ENCODE results near the gene MLIP. TPM values are rescaled to one million over a fixed set of nuclear protein-coding genes. Genes with fewer than 3 reads are reported as not detected.

MLIP gene
- total and polyA plus RNA-seq, 2 of the 13 experiments (the other 11 are each of a cell fraction or from before 2014, with no cell fraction given): 0.08 to 0.33 TPM

DNA sequence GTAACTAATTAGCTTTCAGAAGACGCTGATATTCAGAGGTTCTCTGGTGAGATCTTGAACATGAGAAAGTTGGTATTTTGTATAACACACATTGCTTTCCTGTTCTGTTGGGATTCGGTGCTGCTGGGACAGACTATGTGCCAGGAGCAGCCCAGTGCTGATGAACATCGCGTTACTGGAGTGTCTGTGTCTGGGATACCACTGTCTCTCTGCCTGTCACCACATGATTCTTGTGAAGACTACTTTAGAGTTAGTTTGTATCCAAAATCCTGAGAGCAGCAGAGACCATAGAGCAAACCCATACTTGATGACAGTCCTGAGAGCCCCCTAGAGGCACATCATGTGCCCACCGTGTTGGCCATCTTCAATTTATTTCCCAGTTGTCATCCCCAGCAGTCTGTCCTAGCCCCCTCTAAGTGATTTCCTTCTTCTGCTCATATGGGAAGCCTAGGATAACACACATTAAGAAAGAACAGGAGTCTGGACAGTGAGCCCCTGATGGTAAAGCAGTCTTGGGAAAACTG, 155.2 kb downstream of the MLIP start:
- ChIA-PET POLR2A (no interaction called here), CTCF (ENCODE audit: low intra/inter-chr PET ratio, low total read pairs) (interaction anchor here (2.0 to 3.9 kb wide), 2 partner anchors 280 to 286 kb away, joined by 15 to 72 read pairs; no protein-coding TSS in a partner anchor)
- intact Hi-C loops (cut with micrococcal nuclease; ENCODE audit: unreplicated experiment) (no loop called here), in situ Hi-C loops (cut with HindIII; ENCODE audit: extremely low pct_ligation_motif_present, low pct_unique_long_range_greater_than_20kb) (loop anchor here (5.0 kb wide), 1 partner anchor 279 kb away; no protein-coding TSS in a partner anchor)
- 40% methylated on average over 5 of the region's 5 CpGs for WGBS (ENCODE audit: low lambda C conversion rate)
- Histone ChIP-seq H3K79me2 (ENCODE audit: insufficient read depth, low read length) (no peaks in the 10 kb centered on the region), H3K9ac (ENCODE audit: insufficient read depth, low read depth, low read length) (no peak overlapping the region), H3K27ac (ENCODE audit: extremely low read length, insufficient read depth, low read length) (no peak overlapping the region), H3K36me3 (replicated peaks in 1 of 2; ENCODE audit: control insufficient read depth in 1 of 2, insufficient read depth in 2 of 2, low read length in 2 of 2) (no peaks in the 10 kb centered on the region), H3K4me2 (ENCODE audit: low read depth, low read length) (no peak overlapping the region), H4K20me1 (ENCODE audit: insufficient read depth, low read length) (no peaks in the 10 kb centered on the region), H2AFZ (ENCODE audit: low read length) (no peak overlapping the region), H3K27me3 (ENCODE audit: control insufficient read depth in 1 of 2, insufficient read depth in 2 of 2, low read length in 2 of 2) (no peaks in the 10 kb centered on the region), H3K4me3 (replicated peaks in 1 of 3; ENCODE audit: insufficient read depth in 1 of 3, low read depth in 2 of 3, low read length in 3 of 3) (no peak overlapping the region), H3K9me3 (ENCODE audit: low read length) (no peaks in the 10 kb centered on the region), H3K4me1 (ENCODE audit: insufficient read depth, low read length) (no peaks in the 10 kb centered on the region)
- DNase-seq (ENCODE audit: low spot score) (no peak), FAIRE-seq (no peak), ATAC-seq (peak; percentile 59)
- BruUV-seq (replicated peaks): no TSS peak
- TF ChIP-seq CTCF (CRISPR knock-in tag; IDR thresholded peaks at IDR 0.05) (peak; percentile 38), STAG1 (CRISPR knock-in tag; IDR thresholded peaks at IDR 0.05) (peak; percentile 41), SP5 (CRISPR knock-in tag; IDR thresholded peaks at IDR 0.05; ENCODE audit: borderline replicate concordance, low read depth) (no peak)

- intact Hi-C loops (cut with micrococcal nuclease; ENCODE audit: unreplicated experiment) (loop anchor here (1.0 kb wide), 1 partner anchor 281 kb away; no protein-coding TSS in a partner anchor), in situ Hi-C loops (cut with HindIII; ENCODE audit: extremely low pct_ligation_motif_present, low pct_unique_long_range_greater_than_20kb) (loop anchor here (5.0 kb wide), 1 partner anchor 280 kb away; no protein-coding TSS in a partner anchor)
- Histone ChIP-seq H3K4me3 (replicated peaks in 1 of 3; ENCODE audit: insufficient read depth in 1 of 3, low read depth in 2 of 3, low read length in 3 of 3) (no peak overlapping the region), H3K9ac (ENCODE audit: insufficient read depth, low read depth, low read length) (no peak overlapping the region), H3K9me3 (ENCODE audit: low read length) (no peaks in the 10 kb centered on the region), H3K4me2 (ENCODE audit: low read depth, low read length) (no peak overlapping the region), H3K4me1 (ENCODE audit: insufficient read depth, low read length) (no peaks in the 10 kb centered on the region), H4K20me1 (ENCODE audit: insufficient read depth, low read length) (no peaks in the 10 kb centered on the region), H3K79me2 (ENCODE audit: insufficient read depth, low read length) (no peaks in the 10 kb centered on the region), H3K27me3 (ENCODE audit: control insufficient read depth in 1 of 2, insufficient read depth in 2 of 2, low read length in 2 of 2) (no peaks in the 10 kb centered on the region), H2AFZ (ENCODE audit: low read length) (no peak overlapping the region), H3K27ac (ENCODE audit: extremely low read length, insufficient read depth, low read length) (no peak overlapping the region), H3K36me3 (replicated peaks in 1 of 2; ENCODE audit: control insufficient read depth in 1 of 2, insufficient read depth in 2 of 2, low read length in 2 of 2) (no peaks in the 10 kb centered on the region)
- POLR2A ChIA-PET: no interaction called here
- ATAC-seq: peak; percentile 91
- 10% methylated on average over 2 of the region's 2 CpGs for WGBS (ENCODE audit: low lambda C conversion rate)
- CTCF ChIA-PET (ENCODE audit: low intra/inter-chr PET ratio, low total read pairs): interaction anchor here (1.1 to 3.9 kb wide), 3 partner anchors 282 to 287 kb away, joined by 3 to 72 read pairs (median 15); no protein-coding TSS in a partner anchor
- BruUV-seq (replicated peaks): no TSS peak
- peak; percentile 67 for DNase-seq (ENCODE audit: low spot score)
- TF ChIP-seq TEAD3 (CRISPR knock-in tag; optimal IDR thresholded peaks at IDR 0.05; ENCODE audit: borderline replicate concordance) (peak; percentile 33), NFIC (IDR thresholded peaks at IDR 0.05; ENCODE audit: low read length) (no peak), BATF2 (CRISPR knock-in tag; IDR thresholded peaks at IDR 0.05) (no peak), SMC3 (IDR thresholded peaks at IDR 0.05; ENCODE audit: low read length) (peak; percentile 93), MAFF (IDR thresholded peaks at IDR 0.05; ENCODE audit: low read depth, low read length) (no peak), ETV5 (CRISPR knock-in tag; IDR thresholded peaks at IDR 0.05; ENCODE audit: borderline replicate concordance) (no peak), STAG1 (CRISPR knock-in tag; IDR thresholded peaks at IDR 0.05) (peak; percentile 71), CTCF (CRISPR knock-in tag; IDR thresholded peaks at IDR 0.05) (peak; percentile 70), CENPX (CRISPR knock-in tag; IDR thresholded peaks at IDR 0.05) (no peak), RAD21 (CRISPR knock-in tag; IDR thresholded peaks at IDR 0.05) (peak; percentile 48; the same call in 1 of the 2 replicates)
- FAIRE-seq: no peak
Observed at GRCh38 chr6:54267798-54268197, 156.6 kb downstream of the MLIP start.
